Cardiac ventricle fibroblast (primary cell): ENCODE measurements around the gene ZNF750. TPM values are rescaled to one million over a fixed set of nuclear protein-coding genes. Genes with fewer than 3 reads are reported as not detected.

ENCODE experiments used
- total RNA-seq: library from RNA; depleted of rRNA; stranded (reverse); fragments of >200 nt; gene quantifications from 2 replicates; pipeline ENCODE4 v1.2.3, GENCODE V29; 2015

Gene ZNF750
- total RNA-seq, result not detected in 2 replicates

GRCh38 chr17:82839617-82840292 lies at the start of gene ZNF750:
TSS of gene ZNF750 (minus strand) at chr17:82840022. CDS start at chr17:82832454, 7,568 bp downstream.

Other genes starting within 250 kb of the ZNF750 start
- 51.1 and 53.0 TPM in 2 replicates for gene WDR45B, start 191.6 kb downstream of the ZNF750 start, total RNA-seq
- gene RAB40B, start 141.3 kb downstream of the ZNF750 start, total RNA-seq, result 10.7 and 18.3 TPM in 2 replicates
- 15.8 and 16.0 TPM in 2 replicates for gene FN3KRP, start 123.3 kb downstream of the ZNF750 start, total RNA-seq
- gene FN3K, start 104.4 kb downstream of the ZNF750 start, total RNA-seq, result 0.68 and 5.1 TPM in 2 replicates
- gene TBCD, start 88.0 kb downstream of the ZNF750 start, total RNA-seq, result 34.0 and 41.5 TPM in 2 replicates
- 19.7 and 32.9 TPM in 2 replicates for gene METRNL, start 239.6 kb upstream of the ZNF750 start, total RNA-seq